H1 (cell line): ENCODE measurements around the gene TCF25. TPM values are rescaled to one million over a fixed set of nuclear protein-coding genes. Genes with fewer than 3 reads are reported as not detected.

Experiments used
- CTCF ChIA-PET: fragments of 300-600 bp; sonication (Branson Sonifier 250); formaldehyde crosslinking; loops from one replicate; lab custom pipeline; 2021; ENCODE audit not compliant: partially characterized antibody; lab: Charles Lee
- POLR2A ChIA-PET: fragments of 300-600 bp; sonication (Branson Sonifier 250); formaldehyde crosslinking; loops from one replicate; lab custom pipeline; 2021; ENCODE audit warnings: inconsistent platforms; ENCODE audit not compliant: partially characterized antibody; lab: Charles Lee
- DNase-seq, 2 experiments: peaks; one replicate each; pipeline versions ENCODE4 v3.0.0 to v3.0.0-alpha.2; 2010 to 2022; ENCODE audit warnings: low spot score in 2 of 2, low read depth in 1 of 2, mixed read lengths in 1 of 2
- FAIRE-seq: peaks from 2 replicates; lab custom pipeline; 2011; peaks lifted over from hg19 to GRCh38; lab: Jason Lieb, UNC
- H2AFZ ChIP-seq: 2 replicates; pipeline ENCODE4 v1.8.1; 2012; ENCODE audit warnings: low read length, inconsistent platforms
- H2AK5ac ChIP-seq: 2 replicates; pipeline ENCODE4 v1.6.1; 2013; ENCODE audit warnings: low read depth, low read length
- H2BK120ac ChIP-seq: replicated peaks from 2 replicates; pipeline ENCODE3; 2013; ENCODE audit warnings: low read depth, low read length, inconsistent platforms
- H2BK12ac ChIP-seq: 2 replicates; pipeline ENCODE4 v1.6.1; 2013; ENCODE audit warnings: low read depth, low read length
- H2BK15ac ChIP-seq: 2 replicates; pipeline ENCODE4 v1.6.1; 2013; ENCODE audit warnings: low read length
- H2BK20ac ChIP-seq: 2 replicates; pipeline ENCODE4 v1.6.1; 2013; ENCODE audit warnings: low read length
- H2BK5ac ChIP-seq: 2 replicates; pipeline ENCODE4 v1.6.1; 2013; ENCODE audit warnings: low read depth, low read length
- H3K14ac ChIP-seq: 2 replicates; pipeline ENCODE4 v1.6.1; 2013; ENCODE audit warnings: inconsistent platforms; ENCODE audit not compliant: insufficient read length
- H3K18ac ChIP-seq: 2 replicates; pipeline ENCODE4 v1.6.1; 2013; ENCODE audit warnings: low read length; ENCODE audit errors: extremely low read depth
- H3K23ac ChIP-seq: 2 replicates; pipeline ENCODE4 v1.6.1; 2013; ENCODE audit warnings: inconsistent platforms; ENCODE audit not compliant: insufficient read length
- H3K23me2 ChIP-seq: 2 replicates; pipeline ENCODE4 v1.6.1; 2013; ENCODE audit warnings: low read depth, low read length
- H3K27ac ChIP-seq: 2 replicates; pipeline ENCODE4 v1.6.1; 2011; ENCODE audit warnings: low read depth, low read length, inconsistent platforms
- H3K27me3 ChIP-seq, 4 experiments: replicated peaks in 1 of 4; 1 replicate in 1 of 4; 2 replicates in 3 of 4; pipeline versions ENCODE4 v1.6.1 to v1.8.1; 2011 to 2013; ENCODE audit warnings: low read length in 3 of 4, mild to moderate bottlenecking in 3 of 4, inconsistent platforms in 2 of 4, mixed read lengths in 2 of 4, moderate library complexity in 1 of 4; ENCODE audit not compliant: control insufficient read depth in 3 of 4, insufficient read depth in 3 of 4; ENCODE audit errors: extremely low read depth in 1 of 4
- H3K36me3 ChIP-seq, 4 experiments: 2 replicates each; pipeline versions ENCODE4 v1.6.1 to v1.8.1; 2011 to 2013; ENCODE audit warnings: mild to moderate bottlenecking in 4 of 4, low read length in 3 of 4, moderate library complexity in 2 of 4, control low read depth in 1 of 4, inconsistent platforms in 1 of 4; ENCODE audit not compliant: insufficient read depth in 4 of 4, control insufficient read depth in 2 of 4
- H3K4ac ChIP-seq: replicated peaks from 2 replicates; pipeline ENCODE3; 2013; ENCODE audit warnings: low read length, low read depth, mixed read lengths, inconsistent platforms; ENCODE audit not compliant: insufficient read length
- H3K4me1 ChIP-seq, 4 experiments: replicated peaks in 1 of 4; 1 replicate in 1 of 4; 2 replicates in 3 of 4; pipeline versions ENCODE4 v1.6.1 to v1.8.1; 2011 to 2013; ENCODE audit warnings: low read length in 3 of 4, inconsistent platforms in 2 of 4, mixed read lengths in 1 of 4; ENCODE audit not compliant: insufficient read depth in 4 of 4, control insufficient read depth in 3 of 4
- H3K4me2 ChIP-seq, 2 experiments: 2 replicates each; pipeline versions ENCODE4 v1.6.1 to v1.8.1; 2011 to 2013; ENCODE audit warnings: low read depth in 2 of 2, low read length in 2 of 2, control low read depth in 1 of 2, inconsistent platforms in 1 of 2, mild to moderate bottlenecking in 1 of 2; ENCODE audit not compliant: insufficient read depth in 1 of 2
- H3K4me3 ChIP-seq, 4 experiments: fragments of 200-600, 300-600 bp in 1 of 4; sonication (generic), shearing (Covaris generic), sonication (Bioruptor Twin) in 1 of 4; 2 replicates each; pipeline versions ENCODE4 v1.5.1 to v1.8.1; 2011 to 2016; ENCODE audit warnings: low read length in 4 of 4, low read depth in 3 of 4, control low read depth in 2 of 4, inconsistent platforms in 2 of 4, mild to moderate bottlenecking in 2 of 4, mixed read lengths in 1 of 4, moderate library complexity in 1 of 4; ENCODE audit not compliant: insufficient read depth in 2 of 4; ENCODE audit errors: extremely low read depth in 1 of 4
- H3K56ac ChIP-seq: replicated peaks from 2 replicates; pipeline ENCODE3; 2013; ENCODE audit warnings: low read depth, mild to moderate bottlenecking, mixed read lengths, low read length, inconsistent platforms; ENCODE audit not compliant: insufficient read length
- H3K79me1 ChIP-seq: 2 replicates; pipeline ENCODE4 v1.6.1; 2013; ENCODE audit warnings: low read depth, low read length, control low read depth
- H3K79me2 ChIP-seq, 2 experiments: 2 replicates each; pipeline versions ENCODE4 v1.6.1 to v1.8.1; 2012 to 2013; ENCODE audit warnings: low read length in 2 of 2, mild to moderate bottlenecking in 2 of 2, inconsistent platforms in 1 of 2; ENCODE audit not compliant: insufficient read depth in 2 of 2, control insufficient read depth in 1 of 2
- H3K9ac ChIP-seq, 4 experiments: replicated peaks in 1 of 4; 1 replicate in 1 of 4; 2 replicates in 3 of 4; pipeline versions ENCODE4 v1.6.1 to v1.8.1; 2011 to 2013; ENCODE audit warnings: low read depth in 3 of 4, low read length in 3 of 4, control low read depth in 2 of 4, mild to moderate bottlenecking in 2 of 4, moderate library complexity in 2 of 4, inconsistent platforms in 1 of 4; ENCODE audit errors: extremely low read depth in 1 of 4
- H3K9me3 ChIP-seq, 2 experiments: 2 replicates each; pipeline versions ENCODE4 v1.6.1 to v1.8.1; 2012 to 2013; ENCODE audit warnings: mild to moderate bottlenecking in 2 of 2, moderate library complexity in 2 of 2, control low read depth in 1 of 2, inconsistent platforms in 1 of 2, low read depth in 1 of 2, low read length in 1 of 2, mixed read lengths in 1 of 2; ENCODE audit not compliant: insufficient read depth in 2 of 2
- H4K20me1 ChIP-seq, 2 experiments: replicated peaks in 1 of 2; 2 replicates each; pipeline versions ENCODE3 to v1.8.1; 2011 to 2013; ENCODE audit warnings: inconsistent platforms in 2 of 2, low read length in 2 of 2, mild to moderate bottlenecking in 1 of 2; ENCODE audit not compliant: insufficient read depth in 2 of 2, control insufficient read depth in 1 of 2
- H4K5ac ChIP-seq: 2 replicates; pipeline ENCODE4 v1.6.1; 2013; ENCODE audit warnings: low read length, low read depth, mixed read lengths, inconsistent platforms; ENCODE audit not compliant: insufficient read length
- H4K8ac ChIP-seq: 2 replicates; pipeline ENCODE4 v1.8.0; 2013; ENCODE audit warnings: mild to moderate bottlenecking, moderate library complexity, low read length, inconsistent platforms; ENCODE audit not compliant: insufficient read depth; ENCODE audit errors: extremely low read depth
- H4K91ac ChIP-seq: replicated peaks from 2 replicates; pipeline ENCODE3; 2013; ENCODE audit warnings: low read length, mixed read lengths, inconsistent platforms; ENCODE audit not compliant: insufficient read length
- ATF3 ChIP-seq: IDR thresholded peaks from 2 replicates; pipeline ENCODE4 v1.6.1; 2011; ENCODE audit warnings: low read depth, mild to moderate bottlenecking, low read length; ENCODE audit not compliant: insufficient read depth
- CEBPB ChIP-seq: IDR thresholded peaks from 2 replicates; pipeline ENCODE4 v1.6.1; 2012; ENCODE audit warnings: low read depth, low read length
- CHD2 ChIP-seq: IDR thresholded peaks from 2 replicates; pipeline ENCODE4 v1.6.1; 2012; ENCODE audit warnings: low read length, improper control_type of control experiment
- E2F6 ChIP-seq: IDR thresholded peaks from 2 replicates; pipeline ENCODE4 v1.6.1; 2012; ENCODE audit warnings: inconsistent platforms
- EZH2 ChIP-seq: fragments of 200-600 bp; sonication (generic); IDR thresholded peaks from 2 replicates; pipeline ENCODE4 v1.7.1; 2012; ENCODE audit warnings: low read depth, mild to moderate bottlenecking, moderate library complexity, low read length, inconsistent platforms; ENCODE audit not compliant: severe bottlenecking
- HDAC2 ChIP-seq, 2 experiments: fragments of 300-600 bp in 1 of 2; sonication (generic) in 1 of 2; IDR thresholded peaks; 2 replicates each; pipeline ENCODE4 v1.6.1; 2011 to 2012; ENCODE audit warnings: low read depth in 2 of 2, low read length in 2 of 2, mild to moderate bottlenecking in 2 of 2, moderate library complexity in 2 of 2, borderline replicate concordance in 1 of 2, inconsistent platforms in 1 of 2
- HDAC6 ChIP-seq: IDR thresholded peaks from one replicate; pipeline ENCODE4 v1.7.1; 2012; ENCODE audit warnings: low read depth, mild to moderate bottlenecking, inconsistent platforms, low read length, moderate library complexity
- KDM1A ChIP-seq: fragments of 200-600, 300-600 bp; sonication (generic); IDR thresholded peaks from 2 replicates; pipeline ENCODE4 v1.7.1; 2016; ENCODE audit warnings: mild to moderate bottlenecking, low read length, borderline replicate concordance
- POLR2A ChIP-seq, 2 experiments: IDR thresholded peaks; 1 replicate in 1 of 2; 2 replicates in 1 of 2; pipeline ENCODE4 v1.6.1; 2011; ENCODE audit warnings: low read depth in 2 of 2, low read length in 2 of 2, mild to moderate bottlenecking in 2 of 2; ENCODE audit errors: control extremely low read depth in 1 of 2
- POU5F1 ChIP-seq: IDR thresholded peaks from 2 replicates; pipeline ENCODE4 v1.6.1; 2011; ENCODE audit warnings: low read depth, mild to moderate bottlenecking, low read length, moderate library complexity
- SIX5 ChIP-seq: IDR thresholded peaks from 2 replicates; pipeline ENCODE4 v1.6.1; 2011; ENCODE audit warnings: mild to moderate bottlenecking, low read depth, low read length
- SP1 ChIP-seq: IDR thresholded peaks from 2 replicates; pipeline ENCODE4 v1.6.1; 2011; ENCODE audit warnings: low read depth, low read length
- SRF ChIP-seq: IDR thresholded peaks from 2 replicates; pipeline ENCODE4 v1.6.1; 2011; ENCODE audit warnings: mild to moderate bottlenecking, low read depth, low read length, moderate library complexity
- TEAD4 ChIP-seq: IDR thresholded peaks from 2 replicates; pipeline ENCODE4 v1.6.1; 2012; ENCODE audit warnings: low read depth, low read length, inconsistent platforms, mixed read lengths
- WGBS, 2 experiments: shearing (Covaris generic) in 1 of 2; methylation state at CpG; one replicate each; pipeline versions ENCODE4 v1.1.6 to v1.1.7; 2013 to 2015; ENCODE audit warnings: low lambda C conversion rate in 2 of 2, mixed read lengths in 2 of 2, inconsistent platforms in 1 of 2, low coverage in 1 of 2, missing lambda C conversion rate in 1 of 2; ENCODE audit not compliant: insufficient replicate concordance in 2 of 2, insufficient coverage in 1 of 2, insufficient read length in 1 of 2; ENCODE audit errors: extremely low coverage in 1 of 2, missing lambda C conversion rate in 1 of 2; 5-methylcytosine and 5-hydroxymethylcytosine counted together
- polyA plus RNA-seq, 7 experiments: library from polyadenylated mRNA; depleted of rRNA in 3 of 7; stranded (reverse) in 5 of 7; unstranded in 2 of 7; fragments of >200 nt in 5 of 7; fragments of 200-250 nt in 2 of 7; gene quantifications; 1 replicate in 5 of 7; 2 replicates in 1 of 7; 4 replicates in 1 of 7; pipeline versions ENCODE4 v1.2.1 to v1.2.3, GENCODE V29; 2011 to 2013; ENCODE audit warnings: missing spikeins in 2 of 7, mixed read lengths in 2 of 7
- total RNA-seq: library from RNA; stranded (reverse); fragmentation: NEBNext Ultra II Directional; extraction: Animal tissue kit (Norgen Biotek cat#: 25700); gene quantifications from 2 replicates; pipeline ENCODE4 v1.2.1, GENCODE V29; 2021

The TCF25 gene
- total and polyA plus RNA-seq, 2 of the 8 experiments (the other 6 are each of a cell fraction or from before 2014, with no cell fraction given), result 78.1 to 102 TPM

- Histone ChIP-seq H3K79me2 (no peaks in the 10 kb centered on the region), H3K4me3 (no peak overlapping the region), H3K9ac (peak overlapping the region in 1 of 4 experiments; percentile 13; a peak in 3 of 7 replicates), H3K23me2 (no peaks in the 10 kb centered on the region), H4K5ac (no peak overlapping the region), H3K27me3 (no peaks in the 10 kb centered on the region), H3K79me1 (no peaks in the 10 kb centered on the region), H3K4me2 (no peak overlapping the region), H4K8ac (no peak overlapping the region), H2AK5ac (no peak overlapping the region), H3K18ac (no peak overlapping the region), H3K14ac (no peak overlapping the region), H2AFZ (no peak overlapping the region), H3K9me3 (peaks cover 0 to 1% of the 10 kb centered on the region in 2 experiments; a peak in 2 of 4 replicates), H3K56ac (no peak overlapping the region), H4K91ac (no peak overlapping the region), H4K20me1 (peaks cover 0 to 3% of the 10 kb centered on the region in 2 experiments), H2BK5ac (no peak overlapping the region), H3K36me3 (no peaks in the 10 kb centered on the region; a peak in 1 of 8 replicates), H3K4me1 (peaks cover 0 to 2% (median 0%) of the 10 kb centered on the region in 4 experiments; a peak in 2 of 7 replicates), H3K27ac (no peak overlapping the region), H3K4ac (no peak overlapping the region), H2BK20ac (no peak overlapping the region), H2BK15ac (no peak overlapping the region), H3K23ac (no peak overlapping the region), H2BK120ac (no peak overlapping the region), H2BK12ac (no peak overlapping the region)
- POLR2A ChIA-PET, result interaction anchor here (2.3 kb wide), 1 partner anchor 11 kb away, joined by 14 read pairs; the partner anchor contains the start of gene TCF25
- FAIRE-seq (no peak), DNase-seq (no peak)
- WGBS, 2 experiments, result 96% methylated on average over 6 of the region's 6 CpGs; no CpG with 5 or more reads in 1 of the 2 experiments
- CTCF ChIA-PET, result interaction anchor here (0.6 to 3.6 kb wide), 5 partner anchors 46 to 145 kb away, joined by 3 to 18 read pairs (median 3); no protein-coding TSS in a partner anchor
- TF ChIP-seq POLR2A (IDR thresholded peaks at IDR 0.05; ENCODE audit: control extremely low read depth in 1 of 2, low read depth in 2 of 2, low read length in 2 of 2) (no peak), SIX5 (no peak), CHD2 (no peak), ATF3 (no peak), KDM1A (no peak), E2F6 (no peak), HDAC6 (no peak), SRF (no peak), CEBPB (no peak), SP1 (no peak), TEAD4 (no peak), HDAC2 (IDR thresholded peaks at IDR 0.05; ENCODE audit: borderline replicate concordance in 1 of 2, low read depth in 2 of 2, low read length in 2 of 2) (no peak), EZH2 (no peak), POU5F1 (no peak)
These were observed 10.7 kb upstream of the TCF25 start for GRCh38 chr16:89862732-89863131.
